ENCODE results near the gene HPCA.
A peak's percentile ranks its signal among the peaks of the same experiment; 100 is the strongest.

HPCA gene

DNA sequence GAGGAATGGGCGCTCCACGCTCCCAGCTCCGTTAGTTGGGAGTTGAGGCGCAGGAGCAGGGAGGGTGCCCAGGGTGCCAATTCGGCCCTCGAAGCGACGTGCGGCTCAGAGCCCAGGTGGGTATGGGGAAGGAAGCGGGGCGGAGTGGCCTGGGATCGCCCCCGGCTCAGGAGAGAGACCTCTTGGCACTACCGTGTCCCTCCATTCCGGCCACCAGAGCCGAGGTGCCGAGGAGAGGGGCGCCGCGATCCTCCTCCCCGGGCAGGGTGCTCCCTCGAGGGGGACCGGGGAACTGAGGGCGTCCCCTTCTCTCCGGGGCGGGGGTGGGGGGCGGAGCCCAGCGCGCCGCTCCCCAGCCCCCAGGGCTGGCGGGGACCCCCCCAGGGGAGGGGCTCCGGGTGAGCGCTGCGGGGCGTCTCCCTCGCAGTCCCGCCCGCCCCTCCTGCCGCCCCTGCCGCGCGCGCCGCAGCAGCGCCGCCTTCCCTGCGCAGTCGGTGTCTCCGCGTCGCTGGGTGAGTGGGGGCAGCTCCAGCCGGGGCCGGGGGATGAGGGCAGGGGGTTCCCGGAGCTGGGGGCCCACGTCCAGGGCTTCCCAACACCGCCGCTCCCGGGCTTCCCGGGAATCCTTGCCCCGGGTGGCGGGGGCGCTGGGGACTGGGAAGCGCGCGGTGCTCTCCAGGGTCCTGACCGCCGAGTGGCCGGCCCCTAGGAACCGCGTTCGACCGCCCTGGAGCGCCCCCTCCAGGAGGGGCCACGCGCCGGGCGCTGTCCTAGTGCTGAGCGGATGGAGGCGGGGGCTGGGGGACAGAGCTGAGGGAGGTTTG lies at the start of gene HPCA:
HPCA (plus strand) TSS at position 488 of the 824 bp plus-strand sequence. CDS start 2,408 bp downstream, outside the sequence.
- peak within 1 kb of the TSS; percentile 22 for H3K4me3 ChIP-seq (ENCODE audit: low read depth, low read length)
- DNase-seq (ENCODE audit: low read depth): no peak

DNA sequence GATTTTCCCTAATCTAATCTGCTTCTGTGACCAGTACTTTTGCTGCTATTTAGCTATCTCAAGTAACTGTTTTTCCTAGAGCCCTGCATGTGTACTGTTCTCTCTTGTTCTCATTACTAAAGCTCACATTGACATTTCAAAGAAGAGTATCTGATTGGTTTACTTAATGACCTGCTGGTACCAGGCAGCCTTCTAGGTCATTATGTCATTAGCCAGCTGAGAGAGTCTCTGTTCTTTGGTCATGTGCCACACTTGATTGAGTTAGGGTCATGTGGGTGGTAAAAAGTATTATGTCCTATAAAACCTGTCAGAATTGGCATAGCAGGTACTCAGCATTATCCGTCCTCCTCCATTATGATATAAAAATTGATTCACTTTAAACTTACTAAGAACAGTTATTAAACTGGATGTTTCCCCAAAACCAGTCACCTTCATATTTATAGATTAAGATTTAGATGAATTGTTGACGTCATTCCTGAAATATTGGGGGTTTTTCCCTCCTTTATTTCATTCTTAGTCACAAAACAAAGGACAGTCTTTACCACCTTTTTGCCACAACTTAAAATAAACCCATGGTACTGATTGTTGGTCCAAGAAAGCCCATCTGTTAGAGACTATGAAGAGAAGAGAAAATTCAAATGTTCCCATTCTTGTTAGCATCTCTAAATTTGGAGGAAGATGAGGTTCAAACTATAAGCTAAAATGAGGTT lies 37.8 kb upstream of the HPCA start:
- H3K4me3 ChIP-seq (ENCODE audit: low read depth, low read length): no peak overlapping the region
- DNase-seq (ENCODE audit: low read depth): no peak

DNA sequence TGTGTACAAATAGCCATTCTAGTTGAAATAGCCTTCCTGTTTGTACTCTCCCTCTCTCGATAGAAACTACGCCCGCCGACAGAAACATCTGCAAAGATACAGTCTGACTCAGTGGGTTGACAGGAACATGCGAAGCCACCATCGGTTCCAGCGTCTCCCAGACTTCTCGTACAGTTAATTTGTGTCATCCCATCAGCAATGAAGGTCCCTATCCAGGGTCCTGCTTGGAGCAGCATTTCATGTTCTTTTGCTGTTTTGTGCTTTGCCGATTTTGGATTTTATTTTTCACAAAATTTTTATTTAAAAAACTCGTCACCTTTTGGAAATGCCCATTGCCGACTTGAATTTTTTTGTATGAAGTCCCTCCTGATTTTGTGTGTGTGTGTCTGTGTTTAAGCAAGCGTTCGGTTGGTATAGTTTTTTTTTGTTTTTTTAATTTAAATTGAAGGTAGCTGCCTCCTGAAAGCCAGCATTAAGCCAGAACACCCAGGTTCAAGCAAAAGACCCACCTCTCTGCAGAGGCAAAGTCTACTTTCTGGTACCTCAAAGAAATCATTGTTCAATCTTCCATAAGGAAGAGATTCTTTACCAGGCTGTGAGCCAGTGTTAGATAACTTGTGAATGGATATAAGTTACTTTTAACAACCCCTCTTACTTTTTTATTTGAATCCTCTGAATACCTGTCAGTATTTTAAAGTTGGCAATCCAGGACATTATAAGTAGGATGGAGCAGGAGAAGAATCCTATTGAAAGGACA lies 30.3 kb upstream of the HPCA start:
- no peak overlapping the region for H3K4me3 ChIP-seq (ENCODE audit: low read depth, low read length)
- no peak for DNase-seq (ENCODE audit: low read depth)

DNA sequence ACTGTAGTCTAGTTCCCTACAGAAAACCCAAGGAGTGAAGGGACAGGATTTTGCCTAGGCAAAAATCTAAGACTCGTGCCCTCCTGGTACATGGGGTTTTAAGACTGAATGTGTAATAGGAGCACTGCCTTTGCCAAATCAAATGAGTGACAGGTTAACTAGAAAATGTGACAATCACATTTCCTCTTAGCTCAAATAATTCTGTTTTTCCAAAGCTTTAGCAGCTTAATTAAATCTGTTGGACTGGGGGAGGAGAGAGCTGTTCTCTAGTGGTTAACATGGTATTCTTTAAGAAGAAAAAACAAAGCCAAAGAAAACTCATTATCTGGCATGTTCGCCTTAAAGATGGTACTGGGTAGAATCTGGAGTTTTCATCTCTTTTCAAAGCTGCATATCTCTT lies 28.2 kb upstream of the HPCA start:
- no peak for DNase-seq (ENCODE audit: low read depth)
- H3K4me3 ChIP-seq (ENCODE audit: low read depth, low read length): no peak overlapping the region

DNA sequence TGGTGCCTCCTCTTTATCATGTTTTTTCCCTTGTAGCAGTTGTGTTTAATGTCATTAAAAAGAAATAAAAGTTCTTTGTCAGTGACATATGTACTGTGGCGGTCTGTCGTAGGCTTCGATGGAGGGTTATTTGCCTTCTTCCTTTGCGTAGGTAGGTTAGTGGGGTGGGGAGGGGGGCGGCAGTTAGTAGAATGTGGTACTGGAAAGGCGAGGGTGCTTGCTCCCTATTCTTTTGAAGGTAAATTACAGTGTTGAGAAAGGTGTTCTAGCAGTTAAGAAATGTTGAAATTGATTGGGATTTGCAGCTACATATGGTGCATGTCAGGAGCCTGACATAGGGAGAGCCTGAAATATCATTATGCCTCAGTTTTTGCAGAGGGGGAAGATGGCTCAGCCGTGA lies 27.5 kb upstream of the HPCA start:
- no peak for DNase-seq (ENCODE audit: low read depth)
- H3K4me3 ChIP-seq (ENCODE audit: low read depth, low read length): no peak overlapping the region

DNA sequence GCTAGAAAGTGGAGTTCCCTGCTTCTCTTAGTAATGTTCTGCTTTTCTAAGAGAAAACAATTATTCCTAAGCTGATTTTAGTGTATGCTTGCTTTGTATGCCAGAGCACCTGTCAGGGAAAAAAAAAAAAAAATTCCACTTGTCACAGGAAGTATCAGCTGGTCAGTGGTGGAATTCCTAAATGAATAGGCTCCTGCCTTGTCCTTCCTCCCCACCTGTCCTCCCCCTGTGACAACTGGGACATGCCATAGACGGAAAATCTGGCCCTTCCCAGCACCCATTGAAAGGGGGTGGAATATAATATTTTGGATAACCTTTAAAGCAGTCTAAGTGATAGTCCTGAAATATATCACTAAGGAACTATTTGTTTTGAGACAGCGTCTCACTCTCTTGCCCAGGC lies 26.4 kb upstream of the HPCA start:
- no peak overlapping the region for H3K4me3 ChIP-seq (ENCODE audit: low read depth, low read length)
- DNase-seq (ENCODE audit: low read depth): no peak

DNA sequence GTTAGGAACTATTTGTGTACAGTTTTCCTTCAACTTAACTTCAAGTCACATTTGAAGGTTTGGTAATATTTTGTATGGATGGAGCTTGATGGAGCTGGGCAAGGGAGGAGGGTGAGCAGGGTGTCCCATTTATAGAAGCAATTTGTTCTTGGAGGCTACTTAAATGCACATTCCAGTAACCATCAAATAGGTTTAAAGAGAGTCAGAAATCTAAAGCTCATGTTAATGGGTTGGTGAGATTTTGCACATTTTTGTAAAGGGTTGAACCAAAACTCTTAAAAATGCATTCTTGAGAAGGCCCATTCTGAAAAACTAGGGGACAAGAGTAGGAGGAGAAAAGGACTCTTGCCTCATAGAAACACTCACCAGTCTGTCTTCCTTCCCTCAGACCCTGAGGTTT lies 25.7 kb upstream of the HPCA start:
- H3K4me3 ChIP-seq (ENCODE audit: low read depth, low read length): no peak overlapping the region
- no peak for DNase-seq (ENCODE audit: low read depth)

DNA sequence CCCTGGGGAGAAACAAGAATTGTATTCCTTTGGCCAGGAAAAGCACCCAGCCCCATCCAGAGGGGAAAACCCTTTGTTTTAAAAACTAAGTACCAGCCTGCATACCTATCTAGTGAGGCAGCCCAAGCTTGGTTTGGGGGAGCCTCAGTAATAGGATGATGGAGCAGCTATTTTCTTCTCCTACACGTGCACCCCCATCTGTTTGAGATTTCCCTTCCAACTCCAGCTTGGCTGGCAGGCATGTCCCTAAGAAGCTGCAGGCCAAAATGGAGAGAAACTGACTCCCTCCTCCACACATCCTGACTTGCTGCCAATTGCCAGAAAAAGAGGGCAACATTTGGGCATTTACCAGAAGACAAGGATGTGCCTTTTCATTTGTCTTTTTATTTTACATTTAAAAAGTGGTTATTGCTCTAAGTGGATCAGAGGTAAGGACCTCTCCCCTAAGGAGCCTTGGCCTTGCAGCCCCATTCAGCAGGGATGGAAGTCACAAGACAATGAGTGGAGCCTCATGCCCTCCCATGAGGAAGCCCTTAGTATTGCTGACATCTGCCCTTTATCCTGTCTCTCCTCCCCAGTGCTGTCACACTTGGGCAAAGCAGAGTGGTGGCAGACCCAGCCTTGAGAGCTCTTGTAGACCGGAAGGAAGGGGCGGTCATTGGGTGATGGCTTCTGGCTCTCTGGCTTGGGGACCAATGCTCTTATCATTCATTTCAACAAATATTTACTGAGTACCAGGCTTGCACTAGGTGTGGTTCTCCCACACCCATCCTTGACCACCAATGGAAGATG lies 24.2 kb upstream of the HPCA start:
- no peak for DNase-seq (ENCODE audit: low read depth)
- H3K4me3 ChIP-seq (ENCODE audit: low read depth, low read length): no peak overlapping the region

DNA sequence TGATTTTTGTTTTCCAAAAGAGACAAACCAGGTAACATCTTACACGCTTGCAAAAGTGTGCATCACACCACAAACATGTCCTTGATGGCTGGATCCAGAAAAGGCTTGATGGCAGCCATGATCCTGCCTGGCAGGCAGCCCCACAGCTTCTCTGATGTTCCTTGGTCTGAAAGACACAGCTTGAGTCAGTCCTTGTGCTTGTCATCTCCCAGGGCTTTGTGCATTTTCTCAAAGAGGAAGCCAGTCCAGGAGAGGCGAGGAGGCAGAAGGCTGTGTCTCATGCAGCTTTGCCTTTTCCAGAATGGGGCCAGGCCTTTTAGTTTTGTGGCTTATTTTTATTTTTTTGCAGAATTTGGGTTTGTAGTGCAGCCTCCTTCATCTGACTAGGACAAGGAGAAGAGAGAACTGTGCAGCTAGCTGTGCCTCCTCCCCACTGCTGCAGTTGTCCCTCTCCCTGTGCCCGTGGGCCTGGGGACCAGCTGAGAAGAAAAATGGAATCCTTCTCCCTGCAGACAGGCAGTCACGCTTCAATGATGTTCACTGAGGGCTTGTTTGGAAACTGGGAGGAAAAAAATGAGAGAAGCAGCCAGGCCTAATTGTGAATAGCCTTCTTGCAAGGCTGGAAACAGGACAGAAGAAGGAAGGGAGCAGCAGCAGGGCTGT lies 22.9 kb upstream of the HPCA start:
- no peak overlapping the region for H3K4me3 ChIP-seq (ENCODE audit: low read depth, low read length)
- DNase-seq (ENCODE audit: low read depth): no peak

DNA sequence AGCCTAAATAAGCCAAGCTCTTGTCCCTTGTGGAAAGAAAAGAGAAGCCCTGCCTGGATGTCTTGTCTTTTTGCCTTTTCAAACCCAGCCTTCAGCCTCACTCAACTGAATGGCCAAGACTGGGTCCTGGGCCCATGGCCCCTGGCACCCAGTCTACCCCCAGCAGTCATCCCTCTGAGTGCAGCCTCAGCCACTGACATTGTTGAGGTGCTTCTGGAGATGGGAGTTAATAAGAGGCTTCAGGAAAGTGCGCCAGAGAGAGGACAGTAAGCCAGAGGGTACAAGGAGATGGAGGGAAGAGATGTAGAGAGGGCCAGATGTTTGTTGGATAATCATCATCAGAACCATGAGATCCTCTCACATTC lies 22.4 kb upstream of the HPCA start:
- DNase-seq (ENCODE audit: low read depth): no peak
- no peak overlapping the region for H3K4me3 ChIP-seq (ENCODE audit: low read depth, low read length)

DNA sequence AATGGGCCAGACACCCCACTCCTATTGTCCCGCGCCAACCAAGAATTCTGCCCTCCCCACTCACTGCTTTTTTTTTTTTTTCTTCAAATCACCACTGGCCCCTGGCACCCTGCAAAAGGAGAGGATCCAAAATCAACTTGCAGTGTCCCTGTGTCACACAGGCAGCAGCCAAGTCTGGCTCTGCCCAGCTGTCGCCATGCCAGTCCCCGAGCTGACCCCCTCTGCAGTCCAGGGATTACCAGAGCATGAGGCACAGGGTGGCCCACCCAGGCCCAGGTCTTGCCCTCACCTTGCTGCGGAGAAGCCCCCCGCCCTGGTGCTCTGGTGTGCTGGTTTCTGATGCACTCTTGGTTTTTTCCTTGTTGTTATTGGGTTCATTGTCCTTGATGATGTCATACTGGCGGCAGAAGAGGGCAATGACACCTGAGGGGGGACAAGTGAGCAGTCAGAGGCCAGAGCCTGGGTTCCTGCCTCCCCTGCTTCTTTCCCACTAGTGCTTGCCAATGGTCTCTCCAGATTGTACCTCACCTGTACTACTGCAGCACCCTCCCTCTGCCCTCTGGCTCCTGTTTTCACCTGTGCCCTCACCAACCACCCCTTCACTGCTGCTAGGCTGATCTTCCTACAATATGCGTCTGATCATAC lies 21.8 kb upstream of the HPCA start:
- no peak overlapping the region for H3K4me3 ChIP-seq (ENCODE audit: low read depth, low read length)
- no peak for DNase-seq (ENCODE audit: low read depth)

DNA sequence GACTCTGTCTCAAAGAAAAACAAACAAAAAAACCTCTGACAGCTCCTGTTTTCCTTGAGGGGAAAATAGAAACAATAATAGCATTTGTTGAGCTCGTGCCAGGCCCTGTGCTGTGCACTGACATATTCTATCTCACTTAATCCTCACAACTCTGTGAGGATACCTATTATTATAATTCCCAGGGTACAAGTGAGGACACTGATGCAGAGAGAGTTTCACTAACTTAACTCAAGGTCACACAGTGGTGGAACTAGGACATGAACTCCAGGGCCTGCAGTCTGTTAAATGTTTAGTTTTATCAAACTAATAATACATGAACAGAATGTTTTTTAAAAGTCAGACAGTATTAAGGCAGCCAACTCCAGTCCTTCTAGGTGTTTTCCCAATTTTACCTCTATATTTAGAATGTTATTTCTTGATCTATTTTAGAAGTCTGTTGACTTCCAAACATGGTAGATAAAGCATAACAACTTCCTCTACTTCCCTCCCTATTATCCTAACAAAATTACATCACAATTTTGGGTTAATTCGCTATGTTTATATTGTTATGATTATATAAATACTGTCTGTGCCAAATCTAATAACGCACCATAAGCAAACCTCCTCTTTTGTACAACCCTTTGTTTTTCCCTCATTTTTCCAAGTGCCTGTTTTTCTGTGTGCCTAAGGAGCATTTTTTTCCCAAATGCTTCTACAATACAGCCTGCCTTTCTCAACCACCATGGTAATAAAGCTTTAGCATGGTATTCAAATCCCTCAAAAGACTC lies 20.5 kb upstream of the HPCA start:
- H3K4me3 ChIP-seq (ENCODE audit: low read depth, low read length): no peak overlapping the region
- no peak for DNase-seq (ENCODE audit: low read depth)

DNA sequence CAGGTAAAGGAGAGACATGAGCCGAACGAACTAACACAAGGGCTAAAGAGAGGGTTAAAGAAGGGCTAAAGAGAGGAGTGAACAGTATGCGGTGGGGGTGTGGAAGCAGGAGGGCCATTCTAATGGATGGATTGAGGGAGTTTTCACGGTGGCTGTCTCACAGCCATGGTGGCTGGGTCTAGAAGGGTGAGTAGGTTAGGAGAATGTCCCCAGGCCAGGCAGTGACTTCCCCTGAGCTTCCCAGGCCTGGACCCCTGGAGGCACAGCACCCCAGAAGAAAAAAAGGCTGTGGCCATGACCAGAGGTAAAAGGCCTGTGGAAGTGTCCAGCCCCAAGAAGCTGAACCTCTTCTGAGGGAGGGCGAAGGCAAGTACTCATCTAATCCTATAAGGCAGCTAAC lies 19.1 kb upstream of the HPCA start:
- DNase-seq (ENCODE audit: low read depth): no peak
- no peak overlapping the region for H3K4me3 ChIP-seq (ENCODE audit: low read depth, low read length)

DNA sequence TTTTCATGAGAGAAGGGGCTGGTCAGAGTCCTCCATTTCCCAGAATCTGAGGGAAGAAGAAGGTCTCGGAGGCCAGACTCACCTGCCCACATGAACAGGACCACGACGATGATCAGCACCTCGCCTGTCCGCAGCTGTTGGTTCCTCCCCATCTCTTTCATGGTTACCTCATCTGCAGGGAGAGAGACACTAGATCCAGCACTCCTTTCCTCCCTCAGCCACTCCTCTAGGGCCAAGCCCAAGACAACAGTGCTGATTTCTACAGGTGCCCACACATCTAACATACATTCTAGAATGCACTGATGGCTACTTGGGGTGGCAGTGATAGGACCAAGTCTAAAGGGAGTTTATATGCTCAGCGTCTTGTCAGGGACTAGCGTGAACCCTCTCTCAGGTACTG lies 18.6 kb upstream of the HPCA start:
- H3K4me3 ChIP-seq (ENCODE audit: low read depth, low read length): no peak overlapping the region
- no peak for DNase-seq (ENCODE audit: low read depth)

DNA sequence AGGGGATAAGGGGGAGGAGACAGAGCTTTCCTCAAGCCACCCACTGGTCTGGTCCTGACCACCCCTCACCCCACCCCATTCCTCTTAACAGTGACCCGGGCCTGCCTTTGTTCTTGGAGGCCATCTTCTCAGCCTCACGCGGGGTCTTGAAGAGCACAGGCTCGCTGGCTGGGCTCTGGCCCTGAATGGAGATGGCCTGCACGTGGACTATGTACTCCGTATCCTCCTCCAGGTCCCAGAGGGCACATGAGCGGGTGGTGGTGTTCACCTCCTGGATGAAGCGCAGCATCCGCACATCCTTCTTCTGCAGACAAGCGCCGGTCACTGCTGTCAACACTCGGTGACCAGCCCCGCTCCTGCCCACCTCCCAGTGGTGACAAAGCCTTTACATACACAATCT lies 18.2 kb upstream of the HPCA start:
- no peak overlapping the region for H3K4me3 ChIP-seq (ENCODE audit: low read depth, low read length)
- no peak for DNase-seq (ENCODE audit: low read depth)

DNA sequence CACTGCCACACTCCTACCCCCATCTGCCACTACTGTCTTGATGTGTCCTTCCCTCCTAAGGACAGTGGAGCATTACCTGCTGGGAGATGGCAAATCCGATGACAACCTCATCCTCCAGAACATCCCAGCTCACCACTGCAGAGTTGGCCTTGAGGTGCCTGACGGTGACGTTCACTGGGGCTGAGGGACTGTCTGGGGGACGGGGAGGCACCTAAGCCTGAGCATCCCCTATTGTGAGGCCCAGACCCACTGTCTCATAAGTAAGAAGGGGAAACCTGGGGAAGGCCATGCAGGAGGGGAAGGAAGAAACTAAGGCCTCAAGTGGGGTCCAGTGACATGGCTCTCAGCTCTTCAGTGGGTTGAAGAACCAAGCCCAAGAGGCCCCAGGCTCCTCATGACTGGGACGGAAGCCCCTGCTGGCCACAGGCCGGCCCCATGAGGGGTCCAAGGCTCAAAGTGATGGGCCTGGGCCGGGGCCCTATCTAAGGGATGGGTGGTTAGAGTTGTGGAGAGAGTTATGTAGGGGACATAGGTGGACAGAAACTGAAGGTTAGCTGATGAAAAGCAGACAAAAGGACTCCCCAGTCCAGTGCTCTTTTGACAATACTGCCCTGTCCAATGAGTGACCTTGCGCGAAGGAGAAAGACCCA lies 17.4 kb upstream of the HPCA start:
- no peak overlapping the region for H3K4me3 ChIP-seq (ENCODE audit: low read depth, low read length)
- no peak for DNase-seq (ENCODE audit: low read depth)

DNA sequence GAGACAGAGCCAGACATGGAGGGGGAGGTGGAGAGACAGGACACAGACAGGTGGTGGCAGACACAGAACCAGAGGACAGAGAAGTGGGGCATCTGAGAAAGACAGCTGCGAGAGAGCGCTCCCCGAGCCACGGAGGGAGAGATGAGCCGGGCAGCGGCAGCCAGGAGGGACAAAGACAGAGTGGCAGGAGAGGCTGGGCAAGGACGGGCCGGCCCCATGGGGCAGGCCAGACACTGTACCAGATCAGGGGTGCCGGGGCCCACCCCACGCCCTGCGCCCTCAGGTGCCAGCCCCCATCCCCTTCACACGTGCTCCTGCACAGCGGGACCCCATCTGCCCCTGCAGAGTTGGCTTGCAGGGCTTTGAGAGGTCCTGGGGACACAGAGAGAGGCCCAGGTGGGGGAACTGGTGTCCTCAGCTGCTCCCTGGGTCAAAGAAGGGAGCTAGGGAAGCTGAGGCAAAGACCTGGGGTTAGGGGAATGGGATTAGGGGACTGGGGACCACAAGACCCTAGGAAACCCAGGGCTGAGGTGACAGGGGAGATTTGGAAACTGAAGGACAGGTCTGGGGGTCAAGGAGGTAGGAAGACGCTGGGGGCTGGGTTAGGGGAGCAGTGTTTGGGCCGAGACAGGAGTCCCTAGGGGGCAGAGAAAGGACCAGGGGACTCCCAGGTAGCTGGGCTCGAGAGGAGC lies 16.2 kb upstream of the HPCA start:
- H3K4me3 ChIP-seq (ENCODE audit: low read depth, low read length): peak overlapping the region; percentile 42
- DNase-seq (ENCODE audit: low read depth): no peak

All from skeletal muscle cell (primary cell).